Measurements from ENCODE around the gene EDEM1. TPM values are rescaled to one million over a fixed set of nuclear protein-coding genes. Genes with fewer than 3 reads are reported as not detected.

The EDEM1 gene
- total RNA-seq, 4 donors from 2014 or later: 72.4 to 121 (median 88.9) TPM

- TF ChIP-seq POLR2A (IDR thresholded peaks at IDR 0.05): no peak
- TF ChIP-seq, protein P1, sequence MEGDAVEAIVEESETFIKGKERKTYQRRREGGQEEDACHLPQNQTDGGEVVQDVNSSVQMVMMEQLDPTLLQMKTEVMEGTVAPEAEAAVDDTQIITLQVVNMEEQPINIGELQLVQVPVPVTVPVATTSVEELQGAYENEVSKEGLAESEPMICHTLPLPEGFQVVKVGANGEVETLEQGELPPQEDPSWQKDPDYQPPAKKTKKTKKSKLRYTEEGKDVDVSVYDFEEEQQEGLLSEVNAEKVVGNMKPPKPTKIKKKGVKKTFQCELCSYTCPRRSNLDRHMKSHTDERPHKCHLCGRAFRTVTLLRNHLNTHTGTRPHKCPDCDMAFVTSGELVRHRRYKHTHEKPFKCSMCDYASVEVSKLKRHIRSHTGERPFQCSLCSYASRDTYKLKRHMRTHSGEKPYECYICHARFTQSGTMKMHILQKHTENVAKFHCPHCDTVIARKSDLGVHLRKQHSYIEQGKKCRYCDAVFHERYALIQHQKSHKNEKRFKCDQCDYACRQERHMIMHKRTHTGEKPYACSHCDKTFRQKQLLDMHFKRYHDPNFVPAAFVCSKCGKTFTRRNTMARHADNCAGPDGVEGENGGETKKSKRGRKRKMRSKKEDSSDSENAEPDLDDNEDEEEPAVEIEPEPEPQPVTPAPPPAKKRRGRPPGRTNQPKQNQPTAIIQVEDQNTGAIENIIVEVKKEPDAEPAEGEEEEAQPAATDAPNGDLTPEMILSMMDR (IDR thresholded peaks at IDR 0.05): no peak
- H3K4me3 ChIP-seq (ENCODE audit: low read depth, poor library complexity, severe bottlenecking): no peak overlapping the region
- 82 to 83% methylated on average over 4 of the region's 4 CpGs for WGBS, 2 donors
- DNase-seq (ENCODE audit: low spot score in 2 of 2): no peak
- intact Hi-C loops (cut with DNase I; ENCODE audit: low total_unique reads): no loop called here
Measured at GRCh38 chr3:5153074-5153473, 34.4 kb upstream of the EDEM1 start.

GRCh38 chr3:5155241-5155640 lies 32.3 kb upstream of the EDEM1 start:
- no peak overlapping the region for H3K4me3 ChIP-seq (ENCODE audit: low read depth, poor library complexity, severe bottlenecking)
- TF ChIP-seq, protein P1 (IDR thresholded peaks at IDR 0.05): no peak
- TF ChIP-seq POLR2A (IDR thresholded peaks at IDR 0.05): no peak
- no peak for DNase-seq (ENCODE audit: low spot score in 2 of 2)
- intact Hi-C loops (cut with DNase I; ENCODE audit: low total_unique reads): no loop called here

- no peak for DNase-seq (ENCODE audit: low spot score in 2 of 2)
- H3K4me3 ChIP-seq (ENCODE audit: low read depth, poor library complexity, severe bottlenecking): no peak overlapping the region
- intact Hi-C loops (cut with DNase I; ENCODE audit: low total_unique reads): no loop called here
- no peak for TF ChIP-seq POLR2A (IDR thresholded peaks at IDR 0.05)
- TF ChIP-seq, protein P1 (IDR thresholded peaks at IDR 0.05): no peak
- WGBS, 2 donors: 72 to 76% methylated on average over 3 of the region's 3 CpGs
Measured at GRCh38 chr3:5160321-5160720, 27.2 kb upstream of the EDEM1 start.

DNA sequence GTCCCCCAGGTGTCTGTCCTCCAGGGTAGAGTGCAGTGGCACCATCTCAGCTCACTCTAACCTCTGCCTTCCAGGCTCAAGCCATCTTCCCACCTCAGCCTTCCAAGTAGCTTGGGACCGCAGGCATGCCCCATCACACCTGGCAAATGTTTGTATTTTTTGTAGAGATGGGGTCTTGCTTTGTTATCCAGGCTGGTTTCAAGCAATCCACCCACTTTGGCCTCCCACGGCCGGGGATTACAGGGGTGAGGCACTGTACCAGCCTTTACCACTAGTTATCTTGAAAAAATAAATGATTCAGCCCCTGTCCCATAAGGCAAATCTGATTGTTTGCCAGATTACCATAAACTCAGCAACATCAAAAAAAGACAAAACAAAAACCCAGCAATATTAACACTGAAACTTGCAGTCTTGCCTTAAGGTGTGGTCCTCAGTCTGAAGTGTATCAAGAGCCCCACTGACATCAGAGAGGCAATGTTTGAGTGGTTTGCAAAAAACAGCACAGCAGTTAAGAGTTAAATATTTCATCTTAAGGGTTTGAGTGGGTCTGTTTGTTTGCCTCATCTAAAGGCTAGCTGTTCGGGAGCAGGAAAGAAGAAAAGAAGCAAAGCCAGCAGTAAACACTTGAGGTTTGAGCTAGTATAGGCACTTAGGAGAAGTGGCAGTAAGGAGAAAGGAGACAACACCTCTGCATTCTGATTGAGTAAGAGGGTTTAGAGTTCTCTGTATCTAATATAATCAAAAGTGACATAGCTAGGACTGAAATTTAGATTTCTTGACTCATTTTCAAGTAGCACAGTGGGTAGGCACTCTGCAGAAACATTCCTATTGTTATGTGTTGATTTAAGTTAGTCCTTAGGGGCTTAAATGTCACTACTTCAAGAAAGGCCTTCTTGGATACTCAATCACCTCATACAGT lies 26.3 kb upstream of the EDEM1 start:
- 48 to 56% methylated on average over 4 of the region's 4 CpGs for WGBS, 2 donors
- H3K4me3 ChIP-seq (ENCODE audit: low read depth, poor library complexity, severe bottlenecking): no peak overlapping the region
- intact Hi-C loops (cut with DNase I; ENCODE audit: low total_unique reads): no loop called here
- no peak for DNase-seq (ENCODE audit: low spot score in 2 of 2)
- TF ChIP-seq, protein P1 (IDR thresholded peaks at IDR 0.05): no peak
- no peak for TF ChIP-seq POLR2A (IDR thresholded peaks at IDR 0.05)

DNA sequence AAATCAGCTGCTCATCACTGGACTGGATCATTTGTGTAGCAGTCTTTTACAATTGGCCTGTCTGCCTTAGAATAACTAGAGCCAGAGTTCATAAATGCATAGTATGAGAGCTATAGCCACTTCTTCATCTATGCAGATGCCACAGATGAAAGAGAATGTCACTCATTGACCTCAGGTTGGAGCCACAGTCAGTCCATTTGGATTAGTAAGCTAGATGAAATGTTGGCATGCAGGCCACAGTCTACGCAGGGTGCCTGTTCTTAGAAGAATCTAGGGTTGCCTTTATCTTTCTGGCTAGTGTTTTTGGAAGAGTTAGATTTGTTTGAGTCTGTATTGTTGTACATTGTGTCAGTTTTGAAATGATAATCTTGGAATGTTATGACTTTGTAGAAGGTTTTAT lies 25.4 kb upstream of the EDEM1 start:
- WGBS, 2 donors: 73 to 83% methylated on average over 1 of the region's 1 CpG
- no peak overlapping the region for H3K4me3 ChIP-seq (ENCODE audit: low read depth, poor library complexity, severe bottlenecking)
- DNase-seq (ENCODE audit: low spot score in 2 of 2): no peak
- intact Hi-C loops (cut with DNase I; ENCODE audit: low total_unique reads): no loop called here
- TF ChIP-seq, protein P1 (IDR thresholded peaks at IDR 0.05): no peak
- no peak for TF ChIP-seq POLR2A (IDR thresholded peaks at IDR 0.05)
